ENCODE measurements around the gene HBQ1. TPM values are rescaled to one million over a fixed set of nuclear protein-coding genes. Genes with fewer than 3 reads are reported as not detected.
"Not testable (repeated sequence)": the region's sequence is repeated elsewhere in the genome, so short reads cannot be mapped to it uniquely, and the experiment has no call there.

The HBQ1 gene
- total RNA-seq, 1 experiment from 2014 or later, result not detected

- no peaks in the 10 kb centered on the region for H3K9me3 ChIP-seq
- DNase-seq, result peak; percentile 43
- H3K4me3 ChIP-seq, result peak overlapping the region; percentile 46
- H3K36me3 ChIP-seq, result no peaks in the 10 kb centered on the region
- H3K27me3 ChIP-seq, result peaks cover 27% of the 10 kb centered on the region
Observed at GRCh38 chr16:154217-155030, 25.8 kb upstream of the HBQ1 start.

GRCh38 chr16:155031-155398 lies 25.2 kb upstream of the HBQ1 start:
- H3K36me3 ChIP-seq, result no peaks in the 10 kb centered on the region
- H3K4me3 ChIP-seq, result no peak overlapping the region
- H3K9me3 ChIP-seq, result no peaks in the 10 kb centered on the region
- DNase-seq, result no peak
- H3K27me3 ChIP-seq, result peaks cover 26% of the 10 kb centered on the region

GRCh38 chr16:159136-159849 lies 21.0 kb upstream of the HBQ1 start:
- no peak for DNase-seq
- H3K27me3 ChIP-seq, result peaks cover 20% of the 10 kb centered on the region
- H3K9me3 ChIP-seq, result no peaks in the 10 kb centered on the region
- H3K4me3 ChIP-seq, result no peak overlapping the region
- H3K36me3 ChIP-seq, result no peaks in the 10 kb centered on the region

- H3K36me3 ChIP-seq, H3K9me3 ChIP-seq, DNase-seq, H3K4me3 ChIP-seq: not testable (repeated sequence)
- H3K27me3 ChIP-seq, result peaks cover 23% of the 10 kb centered on the region
Observed at GRCh38 chr16:160242-160641, 20.0 kb upstream of the HBQ1 start.

- Histone ChIP-seq H3K9me3 (no peaks in the 10 kb centered on the region), H3K27me3 (peaks cover 28% of the 10 kb centered on the region), H3K4me3 (no peak overlapping the region), H3K36me3 (no peaks in the 10 kb centered on the region)
- DNase-seq, result no peak
Observed at GRCh38 chr16:160691-161190, 19.5 kb upstream of the HBQ1 start.

- H3K9me3 ChIP-seq, result no peaks in the 10 kb centered on the region
- DNase-seq, result no peak
- no peak overlapping the region for H3K4me3 ChIP-seq
- H3K27me3 ChIP-seq, result peaks cover 41% of the 10 kb centered on the region
- H3K36me3 ChIP-seq, result no peaks in the 10 kb centered on the region
Observed at GRCh38 chr16:162271-162991, 17.8 kb upstream of the HBQ1 start.

GRCh38 chr16:163139-163538 lies 17.1 kb upstream of the HBQ1 start:
- H3K9me3 ChIP-seq, DNase-seq, H3K4me3 ChIP-seq, H3K36me3 ChIP-seq: not testable (repeated sequence)
- peaks cover 35% of the 10 kb centered on the region for H3K27me3 ChIP-seq

GRCh38 chr16:163696-164095 lies 16.6 kb upstream of the HBQ1 start:
- not testable (repeated sequence) for DNase-seq, H3K36me3 ChIP-seq, H3K4me3 ChIP-seq, H3K9me3 ChIP-seq
- peaks cover 31% of the 10 kb centered on the region for H3K27me3 ChIP-seq

- DNase-seq, H3K4me3 ChIP-seq, H3K36me3 ChIP-seq, H3K9me3 ChIP-seq: not testable (repeated sequence)
- H3K27me3 ChIP-seq, result peaks cover 29% of the 10 kb centered on the region
Observed at GRCh38 chr16:164134-164823, 16.0 kb upstream of the HBQ1 start.

- Histone ChIP-seq H3K9me3 (no peaks in the 10 kb centered on the region), H3K36me3 (no peaks in the 10 kb centered on the region), H3K27me3 (peaks cover 27% of the 10 kb centered on the region), H3K4me3 (peak overlapping the region; percentile 18; the same call in 1 of the 2 replicates)
- DNase-seq, result no peak
Observed at GRCh38 chr16:164827-165538, 15.3 kb upstream of the HBQ1 start.

GRCh38 chr16:165539-166374 lies 14.5 kb upstream of the HBQ1 start, which contains the start of gene HBM:
Gene HBM (plus strand): TSS chr16:165978. CDS start chr16:165998, 20 bp downstream.
- Histone ChIP-seq H3K4me3 (peak within 1 kb of the TSS; percentile 18; the same call in 1 of the 2 replicates), H3K36me3 (no peaks in the 10 kb centered on the region), H3K9me3 (no peaks in the 10 kb centered on the region), H3K27me3 (peaks cover 30% of the 10 kb centered on the region)
- DNase-seq, result no peak

- Histone ChIP-seq H3K9me3 (no peaks in the 10 kb centered on the region), H3K27me3 (peaks cover 36% of the 10 kb centered on the region), H3K4me3 (no peak overlapping the region), H3K36me3 (no peaks in the 10 kb centered on the region)
- DNase-seq, result no peak
Observed at GRCh38 chr16:166375-167121, 13.7 kb upstream of the HBQ1 start.

- DNase-seq, result no peak
- H3K4me3 ChIP-seq, result no peak overlapping the region
- no peaks in the 10 kb centered on the region for H3K36me3 ChIP-seq
- H3K27me3 ChIP-seq, result peaks cover 40% of the 10 kb centered on the region
- no peaks in the 10 kb centered on the region for H3K9me3 ChIP-seq
Observed at GRCh38 chr16:167122-167690, 13.1 kb upstream of the HBQ1 start.

GRCh38 chr16:168424-168823 lies 11.8 kb upstream of the HBQ1 start:
- Histone ChIP-seq H3K36me3 (no peaks in the 10 kb centered on the region), H3K9me3 (no peaks in the 10 kb centered on the region), H3K27me3 (peaks cover 43% of the 10 kb centered on the region), H3K4me3 (no peak overlapping the region)
- DNase-seq, result no peak

Data from MG63 (cell line).